ENCODE results near the gene STOML2.
A peak's percentile ranks its signal among the peaks of the same experiment; 100 is the strongest.
"Not testable (repeated sequence)": the region's sequence is repeated elsewhere in the genome, so short reads cannot be mapped to it uniquely, and the experiment has no call there.

Gene STOML2

GRCh38 chr9:35102769-35103659, at the start of gene STOML2:
TSS of gene STOML2 (minus strand) at chr9:35103131. CDS start at chr9:35103094, 37 bp downstream.
- peak; percentile 79 to 93 for DNase-seq (ENCODE audit: low read depth in 1 of 2, low spot score in 1 of 2)

DNA sequence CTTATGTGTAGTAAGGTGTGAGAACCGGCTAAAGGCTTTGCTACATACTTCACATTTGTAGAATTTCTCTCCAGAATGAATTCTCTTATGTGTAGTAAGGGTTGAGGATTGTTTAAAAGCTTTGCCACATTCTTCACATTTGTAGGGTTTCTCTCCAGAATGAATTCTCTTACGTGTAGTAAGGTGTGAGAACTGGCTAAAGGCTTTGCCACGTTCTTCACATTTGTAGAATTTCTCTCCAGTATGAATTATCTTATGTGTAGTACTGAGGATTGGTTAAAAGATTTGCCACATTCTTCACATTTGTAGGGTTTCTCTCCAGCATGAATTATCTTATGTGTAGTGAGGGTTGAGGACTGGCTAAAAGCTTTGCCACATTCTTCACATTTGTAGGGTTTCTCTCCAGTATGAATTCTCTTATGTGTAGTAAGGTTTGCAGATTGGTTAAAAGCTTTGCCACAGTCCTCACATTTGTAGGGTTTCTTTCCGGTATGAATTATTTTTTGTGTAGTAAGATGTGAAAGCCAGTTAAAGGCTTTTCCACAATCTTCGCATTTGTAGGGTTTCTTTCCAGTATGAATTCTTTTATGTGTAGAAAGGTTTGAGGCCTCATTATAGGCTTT, 45.1 kb upstream of the STOML2 start:
- DNase-seq (ENCODE audit: low read depth in 1 of 2, low spot score in 1 of 2) = not testable (repeated sequence)

DNA sequence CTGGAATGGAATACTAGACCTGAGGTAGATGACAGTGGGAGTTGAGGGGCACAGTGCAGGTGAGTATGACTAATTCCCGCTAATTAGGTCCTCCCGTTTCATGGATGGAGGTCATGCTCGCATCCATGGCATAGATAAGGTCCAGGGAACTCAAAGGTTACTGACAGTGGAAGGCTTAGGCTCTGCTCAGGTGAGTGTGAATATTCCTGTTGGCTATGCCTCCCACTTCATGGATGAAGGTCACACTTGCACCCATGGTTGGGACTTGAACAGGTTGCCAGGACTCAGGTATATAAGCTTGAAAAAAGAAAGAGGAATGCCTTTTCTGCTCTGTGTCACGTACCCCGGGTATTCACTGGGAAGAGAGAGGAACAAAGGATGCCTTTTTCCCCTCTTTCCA, 39.1 kb upstream of the STOML2 start:
- no peak for DNase-seq (ENCODE audit: low read depth in 1 of 2, low spot score in 1 of 2)

GRCh38 chr9:35140093-35140492, 37.2 kb upstream of the STOML2 start:
- no peak for DNase-seq (ENCODE audit: low read depth in 1 of 2, low spot score in 1 of 2)

DNA sequence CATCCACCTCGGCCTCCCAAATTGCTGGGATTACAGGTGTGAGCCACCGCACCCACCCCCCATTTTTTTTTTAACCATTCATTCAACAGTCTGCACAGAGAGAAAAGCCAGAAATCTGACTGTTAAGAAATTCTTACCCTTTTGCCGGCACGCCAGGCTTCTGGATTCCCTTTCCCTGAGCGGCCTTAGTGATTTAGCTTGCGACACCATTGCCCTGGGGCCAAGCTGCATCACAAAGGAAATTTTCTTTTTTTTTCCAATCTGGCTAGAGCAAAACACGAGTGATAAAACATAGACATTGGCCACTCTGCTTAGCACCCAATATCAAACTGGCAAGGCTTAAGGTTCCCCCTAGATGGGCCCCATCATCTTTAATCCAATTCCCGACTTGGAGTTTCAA, 33.9 kb upstream of the STOML2 start:
- DNase-seq (ENCODE audit: low read depth in 1 of 2, low spot score in 1 of 2) = no peak

DNA sequence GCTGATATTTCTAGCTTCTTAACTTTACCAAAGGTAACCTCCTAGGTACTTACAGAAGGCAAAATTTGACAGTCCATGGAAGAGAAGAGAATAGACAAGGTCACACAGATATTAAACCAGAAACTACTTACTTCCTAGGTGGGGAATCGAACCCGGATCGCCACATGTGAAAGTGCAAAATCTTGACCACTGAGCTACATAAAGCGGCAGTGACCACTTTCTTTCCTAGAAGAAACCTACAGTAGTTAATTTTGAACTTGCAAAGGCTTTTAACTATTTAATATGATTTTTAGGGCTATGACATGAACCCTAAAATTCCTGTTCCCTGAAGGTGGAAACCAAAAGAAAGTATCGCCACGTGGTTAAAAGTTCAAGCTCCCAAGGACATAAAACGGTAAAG, 33.1 kb upstream of the STOML2 start:
- no peak for DNase-seq (ENCODE audit: low read depth in 1 of 2, low spot score in 1 of 2)

- DNase-seq (ENCODE audit: low read depth in 1 of 2, low spot score in 1 of 2) = no peak
Observed at GRCh38 chr9:35134920-35135319, 32.0 kb upstream of the STOML2 start.

GRCh38 chr9:35116898-35117551, 14.1 kb upstream of the STOML2 start:
- peak; percentile 50 to 87 for DNase-seq (ENCODE audit: low read depth in 1 of 2, low spot score in 1 of 2)

DNA sequence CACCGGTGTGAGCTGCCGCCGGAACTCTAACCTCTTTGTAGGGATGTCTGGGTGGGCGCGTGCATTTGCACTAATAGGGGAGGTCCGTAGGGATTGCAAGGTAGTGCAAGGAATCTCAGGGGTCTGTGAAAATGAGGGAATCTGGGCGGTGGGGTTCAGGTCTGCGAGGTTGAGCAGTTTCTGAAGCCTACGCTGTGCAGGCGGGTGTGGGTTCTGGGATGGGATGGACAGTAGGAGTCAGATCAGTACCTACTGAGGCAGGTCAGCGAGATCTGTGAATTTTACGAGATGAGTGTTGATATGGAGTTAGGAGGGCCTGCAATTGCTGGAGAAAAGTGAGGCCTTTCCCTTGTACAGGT, 13.6 kb upstream of the STOML2 start:
- DNase-seq (ENCODE audit: low read depth in 1 of 2, low spot score in 1 of 2) = no peak

DNA sequence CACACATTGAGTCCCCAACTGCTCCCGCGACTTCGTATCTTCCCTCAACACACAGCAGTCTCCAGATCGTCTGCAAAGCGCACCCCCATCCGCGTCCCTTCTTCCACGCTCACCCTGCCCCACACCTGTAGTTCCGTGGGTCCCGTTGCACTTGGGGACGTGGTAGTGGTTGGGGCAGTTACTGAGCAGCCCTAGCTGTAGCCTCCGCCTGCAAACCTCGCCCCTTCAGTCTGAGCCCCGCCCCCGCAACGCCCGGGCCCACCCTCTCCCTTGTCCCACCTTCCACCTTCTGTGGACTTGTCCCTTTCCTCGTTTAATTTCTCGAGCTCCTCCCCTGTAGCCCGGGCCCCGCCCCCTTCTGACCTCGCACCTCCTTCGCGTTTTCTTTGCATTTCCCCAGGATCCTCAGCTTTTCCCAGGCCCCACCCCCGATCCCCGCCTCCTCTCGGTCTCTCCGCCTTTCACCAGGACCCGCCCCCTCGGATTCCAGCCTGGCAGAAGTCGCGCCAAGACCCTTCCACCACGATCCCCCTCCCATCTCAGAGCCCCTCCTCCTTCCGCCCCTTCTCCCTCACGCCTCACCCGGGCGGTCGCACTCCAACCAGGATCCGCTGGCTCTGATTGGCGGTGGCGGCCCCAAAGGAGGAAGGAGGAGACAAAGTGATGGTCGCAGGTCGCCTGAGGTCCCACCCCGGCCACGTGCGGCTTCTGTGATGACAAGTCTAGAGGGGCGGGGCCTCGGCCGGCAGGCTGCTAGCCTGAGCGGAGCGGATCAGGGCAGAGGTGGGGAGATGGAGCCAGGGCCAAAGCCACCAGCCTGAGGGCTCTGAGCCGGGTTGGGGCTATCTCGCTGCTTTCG, 13.0 kb upstream of the STOML2 start, which contains the start of gene ATOSB:
TSS of gene ATOSB (minus strand) at position 183 of the 859 bp plus-strand sequence. CDS start 7,588 bp downstream, outside the sequence.
- DNase-seq (ENCODE audit: low read depth in 1 of 2, low spot score in 1 of 2) = peak; percentile 77 to 87

DNA sequence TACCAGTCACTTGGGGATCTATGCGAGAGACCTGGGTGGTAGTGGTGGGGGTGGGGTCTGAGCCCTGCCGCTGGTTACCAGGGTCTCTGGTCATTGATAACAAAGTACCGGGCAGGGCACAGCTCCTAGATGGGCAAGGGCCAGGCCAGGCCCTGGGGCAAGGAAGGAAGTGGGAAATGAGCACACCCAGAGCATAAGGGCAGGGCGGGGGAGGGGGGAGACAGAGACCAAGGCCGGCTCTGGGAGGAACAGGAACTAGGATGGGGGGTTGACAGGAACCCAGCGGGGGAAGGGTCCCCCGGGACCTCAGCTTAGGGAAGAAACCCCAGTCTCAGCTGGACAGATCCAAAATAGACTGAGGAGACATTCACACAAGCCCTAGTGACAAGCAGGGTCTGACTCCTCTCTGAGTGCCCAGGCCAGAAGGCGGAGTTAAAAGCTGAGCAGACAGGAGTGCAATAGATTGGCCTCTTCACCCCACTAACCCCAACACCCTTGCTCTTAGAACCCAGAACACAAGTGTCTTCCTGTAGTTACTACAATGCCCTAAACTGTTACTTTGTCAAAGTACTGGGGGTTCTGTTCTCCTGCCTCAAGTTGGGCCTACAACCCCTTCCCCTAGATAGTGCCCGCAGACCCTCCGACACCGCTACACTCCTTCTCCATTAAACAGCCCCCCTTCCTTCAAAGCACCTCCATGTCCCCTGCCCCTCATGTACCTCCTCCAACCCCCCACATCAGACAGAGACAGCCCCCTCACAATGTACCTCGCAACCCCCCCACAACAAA, 12.1 kb upstream of the STOML2 start:
- DNase-seq (ENCODE audit: low read depth in 1 of 2, low spot score in 1 of 2) = no peak

- peak in 1 of 2 donors; percentile 62 for DNase-seq (ENCODE audit: low read depth in 1 of 2, low spot score in 1 of 2)
Observed at GRCh38 chr9:35114113-35114839, 11.3 kb upstream of the STOML2 start.

DNA sequence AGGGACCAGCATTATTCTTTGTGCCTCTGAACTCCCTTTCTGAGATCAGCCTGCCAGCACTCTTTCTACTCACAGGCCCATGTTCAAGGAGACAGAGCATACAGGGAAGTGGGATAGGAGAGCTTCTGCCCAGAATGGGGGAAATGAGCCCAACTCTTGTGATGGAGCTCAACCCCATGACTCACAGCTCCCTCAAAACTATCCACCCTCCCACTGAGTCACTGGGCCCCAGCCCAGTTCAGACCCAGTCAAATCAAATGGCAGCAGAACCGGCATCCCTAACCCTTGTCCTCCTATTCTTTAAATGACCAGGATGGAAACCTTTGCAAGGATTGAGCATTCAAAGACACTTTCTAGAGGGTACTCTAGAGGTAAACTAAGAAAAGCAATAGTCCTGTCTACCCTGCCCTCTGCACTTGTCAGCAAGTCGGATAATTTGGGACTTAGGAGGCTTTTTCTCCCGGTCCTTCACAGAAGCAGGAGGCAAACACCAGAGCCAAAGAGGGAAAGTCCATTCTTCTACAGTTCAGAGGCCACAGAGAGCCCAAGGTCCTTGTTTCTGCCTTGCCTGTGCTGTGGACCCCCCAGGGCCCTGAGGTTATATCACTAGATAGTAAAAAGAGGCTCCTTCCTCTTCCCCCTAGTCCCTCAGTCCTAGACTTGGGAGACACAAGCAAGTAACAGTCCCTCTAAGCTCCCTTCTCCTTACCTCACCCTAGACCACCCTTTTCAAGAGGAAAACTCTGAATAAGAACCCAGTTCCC, 9.5 kb upstream of the STOML2 start:
- DNase-seq (ENCODE audit: low read depth in 1 of 2, low spot score in 1 of 2) = no peak

DNA sequence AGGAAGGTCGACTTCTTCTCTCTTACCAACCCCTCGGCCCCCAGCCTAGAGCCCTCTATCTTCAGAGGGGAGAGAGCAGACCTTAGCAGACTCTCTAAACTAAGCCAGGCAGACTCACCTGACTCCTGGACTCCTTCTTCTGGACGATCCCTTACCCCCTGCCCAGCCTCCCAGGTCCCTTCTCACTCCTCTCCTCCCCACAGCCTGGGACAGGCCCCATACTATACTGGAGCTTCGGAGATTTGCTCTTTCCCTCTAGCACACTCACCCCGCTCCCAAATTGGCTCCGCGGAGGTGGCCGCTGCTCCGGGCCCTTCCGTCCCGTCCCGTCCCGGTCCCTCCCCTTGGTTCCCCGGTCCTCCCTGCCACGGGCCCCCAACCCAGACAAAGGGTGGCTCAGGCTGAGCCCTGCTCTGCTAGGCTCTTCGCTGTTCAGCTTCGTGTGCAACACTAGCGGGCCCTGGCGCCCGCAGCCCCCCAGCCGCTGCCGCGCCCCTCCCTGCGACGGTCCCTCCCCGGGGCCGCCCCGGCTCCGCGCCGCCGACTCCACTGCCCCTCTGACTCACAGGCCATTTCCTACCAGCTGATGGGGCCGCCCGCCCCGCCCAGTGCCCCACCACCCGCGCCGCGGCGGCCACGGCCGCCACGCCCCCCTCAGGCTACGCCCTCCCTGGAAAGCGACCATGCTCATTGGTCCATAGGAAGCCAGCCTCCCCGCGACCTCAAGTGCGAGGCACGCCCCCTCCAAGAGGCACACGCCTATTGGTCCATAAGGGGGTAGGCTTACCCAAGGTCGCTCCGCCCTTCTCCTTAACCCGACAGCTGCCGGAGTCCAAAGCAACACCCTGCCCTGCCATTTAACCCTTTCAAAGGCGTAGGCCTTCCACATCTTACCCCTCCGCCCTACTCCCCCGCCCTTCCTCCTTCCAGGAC, 8.3 kb upstream of the STOML2 start:
- DNase-seq (ENCODE audit: low read depth in 1 of 2, low spot score in 1 of 2) = peak; percentile 85 to 94

- DNase-seq (ENCODE audit: low read depth in 1 of 2, low spot score in 1 of 2) = no peak
Observed at GRCh38 chr9:35110327-35110761, 7.4 kb upstream of the STOML2 start.

DNA sequence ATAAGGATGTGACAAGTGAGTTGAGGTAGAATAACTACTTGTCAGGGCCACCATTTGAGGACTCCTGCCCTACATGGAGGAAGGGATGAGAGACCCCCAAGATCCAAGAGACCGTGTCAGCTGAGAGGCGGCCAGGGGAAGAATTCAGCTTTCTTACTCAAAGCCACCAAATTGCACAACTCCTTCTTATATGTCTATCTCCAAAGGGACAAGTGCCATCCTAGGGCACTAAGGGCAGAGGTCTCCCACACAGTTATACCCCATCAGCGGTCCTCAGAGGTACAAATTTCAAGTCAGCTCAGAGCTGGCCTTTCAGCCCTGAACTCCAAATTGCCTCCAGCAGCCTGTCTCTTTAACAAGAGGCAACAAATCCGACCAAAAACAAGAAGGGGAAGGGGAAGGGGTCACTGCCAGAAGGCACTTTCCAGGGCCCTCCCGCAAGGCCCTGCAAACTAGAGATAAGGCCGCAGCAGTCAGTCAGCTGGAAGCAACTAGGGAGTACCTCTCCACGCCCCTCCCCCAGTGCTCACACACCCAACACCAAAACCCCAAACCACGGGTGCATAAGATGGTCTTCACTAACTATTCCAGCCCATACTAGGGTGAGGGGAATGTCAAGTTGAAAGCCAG, 6.1 kb upstream of the STOML2 start:
- DNase-seq (ENCODE audit: low read depth in 1 of 2, low spot score in 1 of 2) = no peak

- DNase-seq (ENCODE audit: low read depth in 1 of 2, low spot score in 1 of 2) = no peak
Observed at GRCh38 chr9:35108461-35108860, 5.5 kb upstream of the STOML2 start.

All from activated CD4-positive, alpha-beta T cell treated with anti-CD3 and anti-CD28 coated beads, Interleukin-2, amount 50 U/mL, for 24 hours (primary cell).